A549 (cell line): ENCODE results near the gene AIMP1. TPM values are rescaled to one million over a fixed set of nuclear protein-coding genes. Genes with fewer than 3 reads are reported as not detected.

Experiments
- ATAC-seq, 2 experiments: fragments of 200-7000 bp in 1 of 2; fragments of >200 bp in 1 of 2; cut with Nextera tagmentation in 1 of 2; cut with Tn5 transposase in 1 of 2; 3 replicates each; pipeline versions ENCODE4 v1.8.0 to v1.9.1; 2018 to 2020; ENCODE audit warnings: mild to moderate bottlenecking in 1 of 2, moderate library complexity in 1 of 2
- CTCF ChIA-PET: fragments of 300-600 bp; sonication (Branson Sonifier 250); formaldehyde crosslinking; extraction: SDS; loops from one replicate; lab custom pipeline; 2021; ENCODE audit warnings: antibody characterized with exemption, inconsistent platforms; lab: Yijun Ruan, JAX
- POLR2A ChIA-PET: fragments of 350-600 bp; formaldehyde crosslinking; extraction: SDS; loops from one replicate; lab custom pipeline; 2021; ENCODE audit warnings: antibody characterized with exemption, inconsistent platforms; lab: Yijun Ruan, JAX
- DNase-seq, 2 experiments: peaks; one replicate each; pipeline versions ENCODE4 v3.0.0 to v3.0.0-alpha.2; 2011 to 2016; ENCODE audit warnings: low read depth in 1 of 2, low spot score in 1 of 2
- FAIRE-seq: peaks from 2 replicates; lab custom pipeline; 2011; peaks lifted over from hg19 to GRCh38; lab: Jason Lieb, UNC
- H3K27ac ChIP-seq, 2 experiments: fragments of >200 bp; sonication (Bioruptor Twin); formaldehyde crosslinking; 3 replicates each; pipeline ENCODE4 v1.5.1; 2016 to 2017
- H3K4me1 ChIP-seq: fragments of >200 bp; sonication (Bioruptor Twin); formaldehyde crosslinking; 3 replicates; pipeline ENCODE4 v1.6.1; 2016
- H3K4me2 ChIP-seq: fragments of >200 bp; sonication (Bioruptor Twin); formaldehyde crosslinking; 3 replicates; pipeline ENCODE4 v1.6.1; 2016
- H3K4me3 ChIP-seq: fragments of >200 bp; sonication (Bioruptor Twin); formaldehyde crosslinking; 3 replicates; pipeline ENCODE4 v1.5.1; 2016
- H3K9me3 ChIP-seq: fragments of >200 bp; sonication (Bioruptor Twin); formaldehyde crosslinking; 3 replicates; pipeline ENCODE4 v1.6.1; 2016
- CHD4 ChIP-seq: fragments of 200-600 bp; sonication (generic); IDR thresholded peaks from 2 replicates; pipeline ENCODE4 v1.6.1; 2016; ENCODE audit warnings: antibody characterized with exemption, mild to moderate bottlenecking, borderline replicate concordance
- EHF ChIP-seq: fragments of 250-450 bp; sonication (Bioruptor Pico); IDR thresholded peaks from 2 replicates; pipeline ENCODE4 v1.5.0; 2020; ENCODE audit warnings: mild to moderate bottlenecking
- FOSB ChIP-seq: fragments of 250-450 bp; sonication (Bioruptor Pico); IDR thresholded peaks from 2 replicates; pipeline ENCODE4 v1.5.0; 2020; ENCODE audit warnings: mild to moderate bottlenecking, moderate library complexity
- FOSL2 ChIP-seq, 2 experiments: fragments of 450-650 bp in 1 of 2; fragments of >200 bp in 1 of 2; sonication (Bioruptor Twin) in 1 of 2; formaldehyde crosslinking; IDR thresholded peaks; 2 replicates each; pipeline versions ENCODE4 v1.5.0 to v1.6.1; 2016 to 2020; ENCODE audit warnings: mild to moderate bottlenecking in 1 of 2, moderate library complexity in 1 of 2
- HOXB13 ChIP-seq: fragments of 250-450 bp; sonication (Bioruptor Pico); IDR thresholded peaks from 2 replicates; pipeline ENCODE4 v1.5.0; 2020; ENCODE audit warnings: low read depth, mild to moderate bottlenecking, moderate library complexity
- JUNB ChIP-seq: fragments of >200 bp; sonication (Bioruptor Twin); formaldehyde crosslinking; IDR thresholded peaks from 2 replicates; pipeline ENCODE4 v1.6.1; 2016
- MAFK ChIP-seq: fragments of 450-650 bp; IDR thresholded peaks from 2 replicates; pipeline ENCODE4 v1.6.1; 2014; ENCODE audit not compliant: partially characterized antibody
- MAZ ChIP-seq: fragments of 150-350 bp; IDR thresholded peaks from 2 replicates; pipeline ENCODE4 v1.6.1; 2014; ENCODE audit warnings: antibody characterized with exemption, low read depth, low read length, borderline replicate concordance
- MYC ChIP-seq: IDR thresholded peaks from 2 replicates; pipeline ENCODE4 v1.6.1; 2012; ENCODE audit warnings: mild to moderate bottlenecking, inconsistent platforms, low read length, improper control_type of control experiment, borderline replicate concordance
- NFE2L2 ChIP-seq: fragments of 150-350 bp; conservative IDR thresholded peaks from 2 replicates; pipeline ENCODE4 v1.6.1; 2014; ENCODE audit warnings: low read length
- NPAS2 ChIP-seq: fragments of 250-450 bp; sonication (Bioruptor Pico); IDR thresholded peaks from 2 replicates; pipeline ENCODE4 v1.8.0; 2022; ENCODE audit warnings: mild to moderate bottlenecking, moderate library complexity, borderline replicate concordance
- NR3C1 ChIP-seq: fragments of >200 bp; sonication (Bioruptor Twin); formaldehyde crosslinking; IDR thresholded peaks from 3 replicates; pipeline ENCODE4 v1.6.1; 2017
- POLR2AphosphoS2 ChIP-seq: conservative IDR thresholded peaks from 2 replicates; pipeline ENCODE4 v1.6.1; 2012; ENCODE audit warnings: low read length, improper control_type of control experiment, inconsistent platforms
- RFX5 ChIP-seq: fragments of 450-650 bp; IDR thresholded peaks from 2 replicates; pipeline ENCODE4 v1.7.1; 2014; ENCODE audit warnings: antibody characterized with exemption, mild to moderate bottlenecking, moderate library complexity
- RNF2 ChIP-seq: fragments of 200-600 bp; sonication (generic); IDR thresholded peaks from 2 replicates; pipeline ENCODE4 v1.6.1; 2016; ENCODE audit warnings: low read depth, mild to moderate bottlenecking, antibody characterized with exemption, moderate library complexity, borderline replicate concordance
- SMC3 ChIP-seq: fragments of >200 bp; sonication (Bioruptor Twin); formaldehyde crosslinking; IDR thresholded peaks from 3 replicates; pipeline ENCODE4 v1.6.1; 2018; ENCODE audit warnings: inconsistent platforms
- TP53 ChIP-seq: fragments of 250-450 bp; sonication (Bioruptor Pico); IDR thresholded peaks from 2 replicates; pipeline ENCODE4 v1.5.0; 2021; ENCODE audit warnings: mild to moderate bottlenecking, moderate library complexity
- ZFP36 ChIP-seq: fragments of 450-650 bp; IDR thresholded peaks from 2 replicates; pipeline ENCODE4 v1.6.1; 2014; ENCODE audit warnings: borderline replicate concordance; ENCODE audit not compliant: partially characterized antibody
- WGBS: methylation state at CpG from one replicate; pipeline ENCODE4 v1.1.6; 2017; ENCODE audit errors: missing lambda C conversion rate; 5-methylcytosine and 5-hydroxymethylcytosine counted together
- polyA plus RNA-seq, 4 experiments: library from polyadenylated mRNA; depleted of rRNA in 3 of 4; stranded (reverse); fragments of >200 nt; fragmentation: RNase III in 1 of 4; extraction: RNeasy Plus Mini Kit Qiagen cat#74134 plus additional on column Dnase treatment in 1 of 4; gene quantifications; 2 replicates in 3 of 4; 3 replicates in 1 of 4; pipeline ENCODE4 v1.2.3, GENCODE V29; 2011 to 2017
- TF ChIP-seq, protein P1 (sequence below): IDR thresholded peaks from 2 replicates; pipeline ENCODE4 v1.6.1; 2012; ENCODE audit warnings: low read depth, borderline replicate concordance
- TF ChIP-seq, protein P2 (sequence below): fragments of >200 bp; sonication (Bioruptor Twin); formaldehyde crosslinking; IDR thresholded peaks from 3 replicates; pipeline ENCODE4 v1.6.1; 2016
- TF ChIP-seq, protein P3 (sequence below): fragments of >200 bp; sonication (Bioruptor Twin); formaldehyde crosslinking; IDR thresholded peaks from 3 replicates; pipeline ENCODE4 v1.5.1; 2016
- TF ChIP-seq, protein P4 (sequence below): IDR thresholded peaks from 2 replicates; pipeline ENCODE4 v1.6.1; 2012
- TF ChIP-seq, protein P5 (sequence below): fragments of >200 bp; sonication (Bioruptor Twin); formaldehyde crosslinking; IDR thresholded peaks from 2 replicates; pipeline ENCODE4 v1.6.1; 2016
- TF ChIP-seq, protein P6 (sequence below): fragments of 250-450 bp; sonication (Bioruptor Pico); IDR thresholded peaks from 2 replicates; pipeline ENCODE4 v1.5.0; 2020; ENCODE audit warnings: low read depth, mild to moderate bottlenecking, moderate library complexity

Gene AIMP1
- polyA plus RNA-seq, 2 of the 4 experiments (the other 2 are of a cell fraction) = 35.6 to 70.7 TPM

DNA sequence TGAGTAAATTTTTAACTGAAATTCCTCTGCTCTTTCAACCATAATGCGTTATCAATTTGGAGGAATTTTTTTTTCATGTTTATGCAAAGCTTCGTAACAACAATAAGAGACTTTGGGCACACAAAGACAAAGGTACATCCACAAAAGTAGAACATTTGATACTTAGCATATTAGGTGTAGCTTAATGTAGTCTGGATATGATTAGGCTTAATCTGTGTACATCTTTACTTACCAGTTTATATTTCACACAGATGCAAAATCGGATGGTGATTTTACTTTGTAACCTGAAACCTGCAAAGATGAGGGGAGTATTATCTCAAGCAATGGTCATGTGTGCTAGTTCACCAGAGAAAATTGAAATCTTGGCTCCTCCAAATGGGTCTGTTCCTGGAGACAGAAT lies 20.3 kb downstream of the AIMP1 start:
- Histone ChIP-seq H3K9me3 (no peaks in the 10 kb centered on the region), H3K27ac (no peak overlapping the region), H3K4me1 (no peaks in the 10 kb centered on the region), H3K4me3 (no peak overlapping the region), H3K4me2 (no peak overlapping the region)
- CTCF ChIA-PET = no interaction called here
- POLR2A ChIA-PET = no interaction called here
- ATAC-seq = no peak
- TF ChIP-seq, protein P1, sequence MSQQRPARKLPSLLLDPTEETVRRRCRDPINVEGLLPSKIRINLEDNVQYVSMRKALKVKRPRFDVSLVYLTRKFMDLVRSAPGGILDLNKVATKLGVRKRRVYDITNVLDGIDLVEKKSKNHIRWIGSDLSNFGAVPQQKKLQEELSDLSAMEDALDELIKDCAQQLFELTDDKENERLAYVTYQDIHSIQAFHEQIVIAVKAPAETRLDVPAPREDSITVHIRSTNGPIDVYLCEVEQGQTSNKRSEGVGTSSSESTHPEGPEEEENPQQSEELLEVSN = no peak
- TF ChIP-seq, protein P2, sequence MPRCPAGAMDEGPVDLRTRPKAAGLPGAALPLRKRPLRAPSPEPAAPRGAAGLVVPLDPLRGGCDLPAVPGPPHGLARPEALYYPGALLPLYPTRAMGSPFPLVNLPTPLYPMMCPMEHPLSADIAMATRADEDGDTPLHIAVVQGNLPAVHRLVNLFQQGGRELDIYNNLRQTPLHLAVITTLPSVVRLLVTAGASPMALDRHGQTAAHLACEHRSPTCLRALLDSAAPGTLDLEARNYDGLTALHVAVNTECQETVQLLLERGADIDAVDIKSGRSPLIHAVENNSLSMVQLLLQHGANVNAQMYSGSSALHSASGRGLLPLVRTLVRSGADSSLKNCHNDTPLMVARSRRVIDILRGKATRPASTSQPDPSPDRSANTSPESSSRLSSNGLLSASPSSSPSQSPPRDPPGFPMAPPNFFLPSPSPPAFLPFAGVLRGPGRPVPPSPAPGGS = no peak
- no peak for TF ChIP-seq NPAS2
- no peak for TF ChIP-seq MAZ
- no peak for TF ChIP-seq HOXB13 (CRISPR knock-in tag)
- TF ChIP-seq, protein P3, sequence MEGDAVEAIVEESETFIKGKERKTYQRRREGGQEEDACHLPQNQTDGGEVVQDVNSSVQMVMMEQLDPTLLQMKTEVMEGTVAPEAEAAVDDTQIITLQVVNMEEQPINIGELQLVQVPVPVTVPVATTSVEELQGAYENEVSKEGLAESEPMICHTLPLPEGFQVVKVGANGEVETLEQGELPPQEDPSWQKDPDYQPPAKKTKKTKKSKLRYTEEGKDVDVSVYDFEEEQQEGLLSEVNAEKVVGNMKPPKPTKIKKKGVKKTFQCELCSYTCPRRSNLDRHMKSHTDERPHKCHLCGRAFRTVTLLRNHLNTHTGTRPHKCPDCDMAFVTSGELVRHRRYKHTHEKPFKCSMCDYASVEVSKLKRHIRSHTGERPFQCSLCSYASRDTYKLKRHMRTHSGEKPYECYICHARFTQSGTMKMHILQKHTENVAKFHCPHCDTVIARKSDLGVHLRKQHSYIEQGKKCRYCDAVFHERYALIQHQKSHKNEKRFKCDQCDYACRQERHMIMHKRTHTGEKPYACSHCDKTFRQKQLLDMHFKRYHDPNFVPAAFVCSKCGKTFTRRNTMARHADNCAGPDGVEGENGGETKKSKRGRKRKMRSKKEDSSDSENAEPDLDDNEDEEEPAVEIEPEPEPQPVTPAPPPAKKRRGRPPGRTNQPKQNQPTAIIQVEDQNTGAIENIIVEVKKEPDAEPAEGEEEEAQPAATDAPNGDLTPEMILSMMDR = no peak
- no peak for TF ChIP-seq NFE2L2
- TF ChIP-seq FOSB (CRISPR knock-in tag) = no peak
- TF ChIP-seq FOSL2 (IDR thresholded peaks at IDR 0.05) = no peak
- no peak for TF ChIP-seq FOSL2 (CRISPR knock-in tag; IDR thresholded peaks at IDR 0.05)
- TF ChIP-seq, protein P4, sequence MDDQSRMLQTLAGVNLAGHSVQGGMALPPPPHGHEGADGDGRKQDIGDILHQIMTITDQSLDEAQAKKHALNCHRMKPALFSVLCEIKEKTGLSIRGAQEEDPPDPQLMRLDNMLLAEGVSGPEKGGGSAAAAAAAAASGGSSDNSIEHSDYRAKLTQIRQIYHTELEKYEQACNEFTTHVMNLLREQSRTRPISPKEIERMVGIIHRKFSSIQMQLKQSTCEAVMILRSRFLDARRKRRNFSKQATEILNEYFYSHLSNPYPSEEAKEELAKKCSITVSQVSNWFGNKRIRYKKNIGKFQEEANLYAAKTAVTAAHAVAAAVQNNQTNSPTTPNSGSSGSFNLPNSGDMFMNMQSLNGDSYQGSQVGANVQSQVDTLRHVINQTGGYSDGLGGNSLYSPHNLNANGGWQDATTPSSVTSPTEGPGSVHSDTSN = no peak
- TF ChIP-seq CHD4 = no peak
- TF ChIP-seq MAFK = no peak
- TF ChIP-seq RNF2 = no peak
- no peak for FAIRE-seq
- no peak for DNase-seq
- 91% methylated on average over 3 of the region's 3 CpGs for WGBS

DNA sequence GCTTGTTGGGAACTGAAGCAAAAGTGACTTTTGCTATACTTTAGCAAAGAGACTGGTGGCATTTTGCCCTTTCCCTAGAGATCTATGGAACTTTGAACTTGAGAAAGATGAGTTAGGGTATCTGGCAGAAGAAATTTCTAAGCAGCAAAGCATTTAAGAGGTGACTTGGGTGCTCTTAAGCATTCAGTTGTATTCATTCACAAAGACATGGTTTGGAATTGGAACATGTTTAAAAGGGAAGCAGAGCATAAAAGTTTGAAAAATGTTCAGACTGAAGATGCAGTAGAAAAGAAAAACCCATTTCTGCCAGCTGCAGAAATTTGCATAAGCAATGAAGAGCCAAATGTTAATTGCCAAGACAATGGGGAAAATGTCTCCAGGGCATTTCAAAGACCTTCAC lies 21.6 kb downstream of the AIMP1 start:
- no peaks in the 10 kb centered on the region; the same call in 2 of the 3 replicates for H3K4me1 ChIP-seq
- H3K9me3 ChIP-seq = no peaks in the 10 kb centered on the region
- ChIA-PET CTCF (interaction anchor here (0.7 kb wide), 1 partner anchor 21 kb away, joined by 3 read pairs; no protein-coding TSS in a partner anchor), POLR2A (no interaction called here)
- H3K4me3 ChIP-seq = no peak overlapping the region
- ATAC-seq (no peak), DNase-seq (no peak), FAIRE-seq (no peak)
- no peak overlapping the region for H3K27ac ChIP-seq
- no peak for TF ChIP-seq MYC
- no peak for TF ChIP-seq NPAS2
- TF ChIP-seq FOSL2 (IDR thresholded peaks at IDR 0.05) = no peak
- TF ChIP-seq FOSL2 (CRISPR knock-in tag; IDR thresholded peaks at IDR 0.05) = no peak
- TF ChIP-seq RFX5 = no peak
- no peak for TF ChIP-seq TP53 (CRISPR knock-in tag)
- TF ChIP-seq MAZ = no peak
- no peak for TF ChIP-seq NR3C1
- no peak for TF ChIP-seq ZFP36
- no peak for TF ChIP-seq EHF (CRISPR knock-in tag)
- TF ChIP-seq, protein P2 = no peak
- TF ChIP-seq, protein P1 = no peak
- no peak for TF ChIP-seq POLR2AphosphoS2
- TF ChIP-seq MAFK = no peak
- TF ChIP-seq, protein P5, sequence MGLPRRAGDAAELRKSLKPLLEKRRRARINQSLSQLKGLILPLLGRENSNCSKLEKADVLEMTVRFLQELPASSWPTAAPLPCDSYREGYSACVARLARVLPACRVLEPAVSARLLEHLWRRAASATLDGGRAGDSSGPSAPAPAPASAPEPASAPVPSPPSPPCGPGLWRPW = no peak
- TF ChIP-seq NFE2L2 = no peak
- no peak for TF ChIP-seq SMC3
- TF ChIP-seq, protein P6, sequence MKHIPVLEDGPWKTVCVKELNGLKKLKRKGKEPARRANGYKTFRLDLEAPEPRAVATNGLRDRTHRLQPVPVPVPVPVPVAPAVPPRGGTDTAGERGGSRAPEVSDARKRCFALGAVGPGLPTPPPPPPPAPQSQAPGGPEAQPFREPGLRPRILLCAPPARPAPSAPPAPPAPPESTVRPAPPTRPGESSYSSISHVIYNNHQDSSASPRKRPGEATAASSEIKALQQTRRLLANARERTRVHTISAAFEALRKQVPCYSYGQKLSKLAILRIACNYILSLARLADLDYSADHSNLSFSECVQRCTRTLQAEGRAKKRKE (CRISPR knock-in tag) = no peak
- TF ChIP-seq JUNB = no peak
- H3K4me2 ChIP-seq = no peak overlapping the region
